GM23338 (cell line): ENCODE measurements around the gene MEIOB. TPM values are rescaled to one million over a fixed set of nuclear protein-coding genes. Genes with fewer than 3 reads are reported as not detected.

Source experiments
- ATAC-seq: fragments of 200-7000 bp; cut with Tn5 transposase; 3 replicates; pipeline ENCODE4 v1.9.1; 2020
- DNase-seq: peaks from one replicate; pipeline ENCODE4 v3.0.0-alpha.2; 2015; ENCODE audit warnings: low spot score
- H2AFZ ChIP-seq: fragments of 200-600 bp; sonication (generic); 2 replicates; pipeline ENCODE4 v1.8.0; 2016; ENCODE audit warnings: antibody characterized with exemption, mild to moderate bottlenecking, moderate library complexity
- H3F3A ChIP-seq: fragments of 200-600 bp; sonication (generic); replicated peaks from 2 replicates; pipeline ENCODE4 v1.8.0; 2017; ENCODE audit warnings: antibody characterized with exemption, mixed run types, low read depth
- H3K27ac ChIP-seq: fragments of 200-600 bp; sonication (generic); 2 replicates; pipeline ENCODE4 v1.6.1; 2016; ENCODE audit warnings: low read depth
- H3K27me3 ChIP-seq: fragments of 200-600 bp; sonication (generic); 2 replicates; pipeline ENCODE4 v1.8.0; 2016; ENCODE audit warnings: mild to moderate bottlenecking, mixed run types, moderate library complexity; ENCODE audit not compliant: insufficient read depth
- H3K36me3 ChIP-seq: fragments of 200-600 bp; sonication (generic); 2 replicates; pipeline ENCODE4 v1.8.0; 2016; ENCODE audit warnings: mild to moderate bottlenecking; ENCODE audit not compliant: insufficient read depth
- H3K4me1 ChIP-seq: fragments of 200-600 bp; sonication (generic); 2 replicates; pipeline ENCODE4 v1.8.0; 2016; ENCODE audit warnings: mild to moderate bottlenecking, moderate library complexity; ENCODE audit not compliant: insufficient read depth
- H3K4me2 ChIP-seq: fragments of 200-600 bp; sonication (generic); 2 replicates; pipeline ENCODE4 v1.7.1; 2017; ENCODE audit warnings: mixed run types
- H3K4me3 ChIP-seq: fragments of 200-600 bp; sonication (generic); 2 replicates; pipeline ENCODE4 v1.6.1; 2016; ENCODE audit warnings: mixed run types
- H3K79me2 ChIP-seq: fragments of 200-600 bp; sonication (generic); replicated peaks from 2 replicates; pipeline ENCODE4 v1.8.0; 2017; ENCODE audit warnings: mild to moderate bottlenecking; ENCODE audit not compliant: insufficient read depth
- H3K9me2 ChIP-seq: fragments of 200-600 bp; sonication (generic); 2 replicates; pipeline ENCODE4 v1.8.0; 2017; ENCODE audit not compliant: insufficient read depth
- H4K20me1 ChIP-seq: fragments of 200-600 bp; sonication (generic); replicated peaks from 2 replicates; pipeline ENCODE4 v1.8.0; 2017; ENCODE audit warnings: mild to moderate bottlenecking; ENCODE audit not compliant: insufficient read depth
- H3K27ac Mint-ChIP-seq: 2 replicates; pipeline ENCODE4 v1.8.0; 2020; ENCODE audit warnings: inconsistent platforms, mild to moderate bottlenecking, moderate library complexity, mixed read lengths
- H3K27me3 Mint-ChIP-seq: 3 replicates; pipeline ENCODE4 v1.8.0; 2022; ENCODE audit warnings: low read depth, mild to moderate bottlenecking, moderate library complexity, mixed read lengths, inconsistent platforms; ENCODE audit not compliant: insufficient read depth, poor library complexity
- H3K36me3 Mint-ChIP-seq: 3 replicates; pipeline ENCODE4 v1.8.0; 2021; ENCODE audit warnings: low read depth, mild to moderate bottlenecking, inconsistent platforms, moderate library complexity, mixed read lengths
- H3K4me1 Mint-ChIP-seq: 3 replicates; pipeline ENCODE4 v1.8.0; 2020; ENCODE audit warnings: mild to moderate bottlenecking, inconsistent platforms, mixed read lengths
- H3K4me3 Mint-ChIP-seq: 3 replicates; pipeline ENCODE4 v1.8.0; 2021; ENCODE audit warnings: moderate library complexity, mild to moderate bottlenecking, inconsistent platforms, mixed read lengths
- H3K9me3 Mint-ChIP-seq: 3 replicates; pipeline ENCODE4 v1.8.0; 2020; ENCODE audit warnings: moderate library complexity, mild to moderate bottlenecking, inconsistent platforms, mixed read lengths
- CREB1 ChIP-seq: fragments of 250-450 bp; sonication (Bioruptor Pico); IDR thresholded peaks from 2 replicates; pipeline ENCODE4 v1.5.0; 2020; ENCODE audit warnings: low read depth, mild to moderate bottlenecking, moderate library complexity
- CTCF ChIP-seq, 2 experiments: fragments of 200-600 bp in 1 of 2; sonication (generic) in 1 of 2; conservative IDR thresholded peaks; 2 replicates each; pipeline versions ENCODE4 v1.5.1 to v1.6.1; 2016 to 2017; ENCODE audit warnings: antibody characterized with exemption in 2 of 2, low read depth in 2 of 2, mild to moderate bottlenecking in 2 of 2, moderate library complexity in 1 of 2
- ETS1 ChIP-seq: IDR thresholded peaks from 2 replicates; pipeline ENCODE4 v1.6.1; 2016; ENCODE audit warnings: antibody characterized with exemption
- EZH2 ChIP-seq: fragments of 200-600 bp; sonication (generic); IDR thresholded peaks from one replicate; pipeline ENCODE4 v1.8.0; 2017; ENCODE audit warnings: antibody characterized with exemption, mild to moderate bottlenecking, low read depth; ENCODE audit not compliant: unreplicated experiment
- EZH2phosphoT487 ChIP-seq: fragments of 200-600 bp; sonication (generic); IDR thresholded peaks from one replicate; pipeline ENCODE4 v1.8.1; 2018; ENCODE audit warnings: antibody characterized with exemption; ENCODE audit not compliant: unreplicated experiment
- JUNB ChIP-seq: IDR thresholded peaks from one replicate; pipeline ENCODE4 v1.6.1; 2016; ENCODE audit warnings: antibody characterized with exemption; ENCODE audit not compliant: unreplicated experiment
- NANOG ChIP-seq: IDR thresholded peaks from 2 replicates; pipeline ENCODE4 v1.6.1; 2016; ENCODE audit warnings: antibody characterized with exemption, borderline replicate concordance
- POLR2AphosphoS5 ChIP-seq: IDR thresholded peaks from 2 replicates; pipeline ENCODE4 v1.6.1; 2016; ENCODE audit warnings: antibody characterized with exemption, low read depth
- REST ChIP-seq: IDR thresholded peaks from one replicate; pipeline ENCODE4 v1.6.1; 2018; ENCODE audit warnings: antibody characterized with exemption; ENCODE audit not compliant: unreplicated experiment
- STAT1 ChIP-seq: IDR thresholded peaks from one replicate; pipeline ENCODE4 v1.6.1; 2016; ENCODE audit warnings: antibody characterized with exemption; ENCODE audit not compliant: unreplicated experiment
- ZNF114 ChIP-seq: fragments of 250-450 bp; sonication (Bioruptor Pico); IDR thresholded peaks from 2 replicates; pipeline ENCODE4 v1.5.0; 2020; ENCODE audit warnings: mild to moderate bottlenecking, moderate library complexity
- ZNF331 ChIP-seq: fragments of 250-450 bp; sonication (Bioruptor Pico); IDR thresholded peaks from 2 replicates; pipeline ENCODE4 v1.5.0; 2020; ENCODE audit warnings: low read depth, mild to moderate bottlenecking, moderate library complexity
- ZNF462 ChIP-seq: fragments of 250-450 bp; sonication (Bioruptor Pico); IDR thresholded peaks from 2 replicates; pipeline ENCODE4 v1.5.0; 2020; ENCODE audit warnings: mild to moderate bottlenecking, moderate library complexity
- polyA plus RNA-seq: library from polyadenylated mRNA; unstranded; fragments of >200 nt; fragmentation: Nextera tagmentation; extraction: Ambion mirVana; gene quantifications from 2 replicates; pipeline ENCODE4 v1.2.1, GENCODE V29; 2016
- total RNA-seq: library from RNA; depleted of rRNA; stranded (reverse); fragments of >200 nt; shearing (Covaris generic); gene quantifications from 2 replicates; pipeline ENCODE4 v1.2.3, GENCODE V29; 2014

Gene MEIOB
- total and polyA plus RNA-seq, 2 experiments from 2014 or later, result 7.3 to 8.7 TPM

- no peak overlapping the region for H3K4me3 ChIP-seq
- Mint-ChIP-seq H3K9me3 (no peaks in the 10 kb centered on the region), H3K27me3 (peaks cover 4% of the 10 kb centered on the region), H3K27ac (no peak overlapping the region), H3K4me3 (no peak overlapping the region), H3K4me1 (peaks cover 4% of the 10 kb centered on the region; the same call in 2 of the 3 replicates), H3K36me3 (no peaks in the 10 kb centered on the region)
- no peak for ATAC-seq
- H3K27me3 ChIP-seq, result no peaks in the 10 kb centered on the region
- no peak overlapping the region; the same call in 1 of the 2 replicates for H2AFZ ChIP-seq
- no peaks in the 10 kb centered on the region for H3K36me3 ChIP-seq
- no peak overlapping the region for H3K27ac ChIP-seq
- no peaks in the 10 kb centered on the region for H3K9me2 ChIP-seq
- no peak for TF ChIP-seq EZH2phosphoT487
- TF ChIP-seq STAT1, result no peak
- TF ChIP-seq ETS1, result no peak
- TF ChIP-seq JUNB, result no peak
- TF ChIP-seq CREB1, result no peak
- TF ChIP-seq ZNF114 (CRISPR knock-in tag), result no peak
- TF ChIP-seq POLR2AphosphoS5, result no peak
- no peak for TF ChIP-seq ZNF331 (CRISPR knock-in tag)
- no peak for TF ChIP-seq REST
- no peak for TF ChIP-seq CTCF (conservative IDR thresholded peaks at IDR 0.05; ENCODE audit: low read depth in 2 of 2)
- TF ChIP-seq NANOG, result no peak
- TF ChIP-seq ZNF462 (CRISPR knock-in tag), result no peak
- no peak for TF ChIP-seq EZH2
- peaks cover 4% of the 10 kb centered on the region; the same call in 1 of the 2 replicates for H3K4me1 ChIP-seq
- no peaks in the 10 kb centered on the region for H3K79me2 ChIP-seq
- DNase-seq, result no peak
- H4K20me1 ChIP-seq, result no peaks in the 10 kb centered on the region
- H3K4me2 ChIP-seq, result no peak overlapping the region
- H3F3A ChIP-seq, result no peaks in the 10 kb centered on the region
Measured at GRCh38 chr16:1890708-1891050, 18.7 kb upstream of the MEIOB start.
